GM19372 (cell line): Measurements from ENCODE around the gene SBF2.
"Not testable (repeated sequence)": the region's sequence is repeated elsewhere in the genome, so short reads cannot be mapped to it uniquely, and the experiment has no call there.

Experiments used
- ATAC-seq: cut with Tn5 transposase; IDR thresholded peaks from one replicate; pipeline ENCODE4 v1.9.1; 2021; ENCODE audit warnings: mild to moderate bottlenecking, low read depth, moderate library complexity; ENCODE audit not compliant: unreplicated experiment

Gene SBF2

DNA sequence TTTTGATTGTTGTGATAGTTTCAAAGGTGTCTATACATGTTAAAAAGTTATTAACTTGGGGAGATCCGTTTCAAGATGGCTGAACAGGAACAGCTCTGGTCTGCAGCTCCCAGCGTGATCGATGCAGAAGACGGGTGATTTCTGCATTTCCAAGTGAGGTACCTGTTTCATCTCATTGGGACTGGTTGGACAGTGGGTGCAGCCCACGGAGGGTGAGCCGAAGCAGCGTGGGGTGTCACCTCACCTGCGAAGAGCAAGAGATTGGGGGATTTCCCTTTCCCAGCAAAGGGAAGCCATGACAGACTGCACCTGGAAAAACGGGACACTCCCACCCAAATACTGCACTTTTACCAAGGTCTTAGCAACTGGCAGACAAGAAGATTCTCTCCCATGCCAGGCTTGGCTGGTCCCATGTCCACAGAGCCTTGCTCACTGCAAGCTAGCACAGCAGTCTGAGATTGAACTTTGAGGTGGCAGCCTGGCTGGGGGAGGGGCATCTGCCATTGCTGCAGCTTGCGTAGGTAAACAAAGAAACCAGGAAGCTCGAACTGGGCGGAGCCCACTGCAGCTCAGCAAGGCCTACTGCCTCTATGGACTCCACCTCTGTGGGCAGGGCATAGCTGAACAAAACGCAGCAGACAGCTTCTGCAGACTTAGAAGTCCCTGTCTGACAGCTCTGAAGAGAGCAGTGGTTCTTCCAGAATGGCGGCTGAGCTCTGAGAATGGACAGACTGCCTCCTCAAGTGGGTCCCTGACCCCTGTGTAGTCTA, 363.3 kb downstream of the SBF2 start:
- not testable (repeated sequence) for ATAC-seq

DNA sequence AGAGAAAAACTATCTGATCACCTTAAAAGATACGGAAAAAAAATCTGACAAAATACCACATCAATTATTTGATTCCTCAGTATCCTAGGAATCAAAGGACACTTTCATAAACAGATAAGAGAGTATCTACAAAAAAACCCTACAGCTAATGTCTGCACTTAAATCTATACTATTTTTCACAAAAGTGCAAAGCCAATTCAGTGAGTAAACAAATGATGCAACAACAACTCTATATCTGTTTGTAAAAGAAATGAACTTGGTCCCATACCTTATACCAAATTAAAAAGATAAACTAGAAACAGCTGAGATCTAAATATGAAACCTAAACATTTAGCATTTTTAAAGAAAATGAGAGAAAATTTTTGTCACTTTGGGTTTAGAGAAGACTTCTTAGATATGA, 366.3 kb downstream of the SBF2 start:
- ATAC-seq: no peak

DNA sequence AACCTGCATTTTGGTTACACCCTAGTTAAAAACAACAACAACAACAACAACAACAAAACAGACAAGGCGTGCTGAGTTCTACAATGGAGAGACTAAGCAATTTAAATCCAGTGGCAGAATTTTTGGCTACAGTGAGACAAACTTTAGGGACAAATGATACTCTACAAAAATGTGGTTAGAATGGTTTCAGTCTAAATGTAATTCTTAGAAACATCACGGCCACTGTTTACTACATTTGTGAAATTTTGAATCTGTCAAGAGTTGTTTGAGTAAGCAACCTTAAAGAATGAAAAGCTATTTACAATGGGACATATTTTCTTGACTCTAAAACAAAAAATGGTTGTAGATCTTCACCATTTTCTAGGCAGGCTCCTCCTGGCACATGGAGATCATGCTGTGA, 370.7 kb downstream of the SBF2 start:
- ATAC-seq: no peak

DNA sequence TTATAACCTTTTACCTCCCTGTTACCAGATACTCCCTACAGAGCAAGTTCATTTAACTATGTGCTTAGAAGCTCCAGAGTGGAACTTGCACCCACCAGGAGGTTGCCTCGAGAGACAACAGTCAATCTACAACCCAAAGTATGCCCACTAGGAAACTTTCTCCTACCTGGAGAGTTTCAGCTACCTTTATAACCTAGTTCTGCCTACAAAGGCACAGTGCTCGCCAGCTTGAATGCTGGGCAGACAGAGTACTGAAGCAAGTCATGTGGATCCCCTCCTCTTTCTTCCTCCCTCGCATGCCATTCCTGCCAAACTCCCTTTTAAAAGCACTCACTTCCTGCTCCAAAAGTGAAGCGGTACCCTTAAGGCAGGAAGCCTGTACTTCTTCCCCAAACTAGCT, 371.2 kb downstream of the SBF2 start:
- ATAC-seq: no peak

GRCh38 chr11:9916480-9916879, 377.5 kb downstream of the SBF2 start:
- no peak for ATAC-seq

- no peak for ATAC-seq
These were observed 380.0 kb downstream of the SBF2 start for GRCh38 chr11:9914064-9914463.

- no peak for ATAC-seq
These were observed 387.8 kb downstream of the SBF2 start for GRCh38 chr11:9905960-9906791.

DNA sequence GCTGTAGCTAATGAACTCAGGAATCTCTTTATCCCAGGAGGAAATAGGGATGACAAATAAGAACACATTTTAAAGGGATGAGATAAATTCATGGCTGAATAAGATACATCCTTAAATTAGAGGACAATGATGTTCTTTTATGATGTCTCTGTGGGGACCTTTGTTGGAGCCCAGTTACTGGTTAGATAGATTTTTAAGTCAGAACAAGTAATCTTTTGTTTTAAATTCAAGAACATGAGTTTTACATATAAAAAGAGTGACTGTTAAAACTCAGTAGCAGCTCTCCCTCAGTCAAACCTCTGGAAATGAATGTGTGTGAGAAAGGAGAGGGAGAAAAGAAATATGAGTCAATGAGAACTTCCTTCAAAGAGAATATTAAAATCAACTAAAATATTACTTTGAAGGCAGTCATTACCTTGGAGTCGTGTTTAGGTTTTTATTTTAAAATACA, 388.5 kb downstream of the SBF2 start:
- no peak for ATAC-seq

DNA sequence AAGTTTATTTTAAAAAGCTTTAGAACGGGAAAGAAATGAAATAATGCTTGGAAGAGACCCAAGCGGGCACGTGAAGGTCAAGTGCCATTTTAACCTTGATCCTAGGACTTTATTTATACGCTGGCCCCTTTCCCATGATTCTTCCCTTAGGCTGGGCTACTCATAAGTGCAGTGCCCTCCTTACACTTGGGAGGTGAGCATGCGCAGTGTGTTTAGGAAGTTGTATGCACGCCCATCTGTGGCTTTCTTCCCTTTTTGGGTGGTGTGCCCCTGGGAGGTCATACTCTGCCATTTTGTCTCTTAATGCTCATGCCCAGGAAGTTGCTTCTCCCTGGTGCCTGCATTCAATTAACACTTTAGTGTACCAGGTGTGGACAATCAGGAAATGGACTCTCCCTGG, 390.4 kb downstream of the SBF2 start:
- no peak for ATAC-seq

GRCh38 chr11:9901943-9902342, 392.1 kb downstream of the SBF2 start:
- no peak for ATAC-seq

- not testable (repeated sequence) for ATAC-seq
These were observed 393.8 kb downstream of the SBF2 start for GRCh38 chr11:9900253-9900652.

GRCh38 chr11:9899676-9900075, 394.3 kb downstream of the SBF2 start:
- no peak for ATAC-seq

GRCh38 chr11:9896902-9897301, 397.1 kb downstream of the SBF2 start:
- no peak for ATAC-seq

GRCh38 chr11:9895006-9895405, 399.0 kb downstream of the SBF2 start:
- ATAC-seq: no peak

GRCh38 chr11:9893474-9893873, 400.5 kb downstream of the SBF2 start:
- no peak for ATAC-seq

GRCh38 chr11:9888938-9889337, 405.1 kb downstream of the SBF2 start:
- ATAC-seq: no peak

- no peak for ATAC-seq
These were observed 406.5 kb downstream of the SBF2 start for GRCh38 chr11:9887472-9887871.

DNA sequence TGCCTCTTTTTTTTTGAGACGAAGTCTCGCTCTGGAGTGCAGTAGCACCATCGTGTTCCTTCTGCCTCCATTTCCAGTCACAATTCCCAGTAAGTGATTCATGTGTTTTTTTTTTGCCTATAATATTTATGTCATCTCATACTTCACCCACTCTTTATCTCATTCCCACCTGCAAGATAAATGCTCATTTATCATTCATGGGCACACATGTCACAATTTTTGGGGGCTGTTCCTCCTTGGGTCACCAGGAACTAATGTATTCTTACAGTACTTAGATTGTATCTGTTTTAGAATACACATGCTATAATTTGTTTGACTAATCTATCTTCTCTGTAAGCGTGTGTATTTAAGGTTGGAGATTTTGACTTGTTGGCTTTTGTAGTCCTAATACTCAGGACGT, 407.4 kb downstream of the SBF2 start:
- no peak for ATAC-seq

DNA sequence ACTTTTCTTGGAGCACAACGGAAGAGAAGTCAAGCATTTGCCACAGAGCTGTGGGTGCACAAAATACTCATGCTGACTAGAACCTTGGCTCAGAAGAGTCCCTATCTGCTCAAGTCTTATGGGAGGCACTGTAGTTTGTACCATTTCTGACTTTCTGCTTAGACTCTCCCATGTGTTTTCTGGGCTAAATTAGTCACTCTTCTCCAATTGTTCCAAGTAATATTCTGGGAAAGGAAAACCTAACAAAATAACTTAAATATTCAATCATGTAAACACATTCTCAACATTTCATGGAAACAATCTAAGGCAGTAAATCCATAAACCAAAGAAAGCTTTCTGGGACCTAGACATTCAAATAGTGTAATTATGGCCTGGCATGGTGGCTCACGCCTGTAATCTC, 409.4 kb downstream of the SBF2 start:
- ATAC-seq: no peak

GRCh38 chr11:9880657-9881056, 413.4 kb downstream of the SBF2 start:
- ATAC-seq: no peak

- ATAC-seq: no peak
These were observed 415.1 kb downstream of the SBF2 start for GRCh38 chr11:9878936-9879335.

DNA sequence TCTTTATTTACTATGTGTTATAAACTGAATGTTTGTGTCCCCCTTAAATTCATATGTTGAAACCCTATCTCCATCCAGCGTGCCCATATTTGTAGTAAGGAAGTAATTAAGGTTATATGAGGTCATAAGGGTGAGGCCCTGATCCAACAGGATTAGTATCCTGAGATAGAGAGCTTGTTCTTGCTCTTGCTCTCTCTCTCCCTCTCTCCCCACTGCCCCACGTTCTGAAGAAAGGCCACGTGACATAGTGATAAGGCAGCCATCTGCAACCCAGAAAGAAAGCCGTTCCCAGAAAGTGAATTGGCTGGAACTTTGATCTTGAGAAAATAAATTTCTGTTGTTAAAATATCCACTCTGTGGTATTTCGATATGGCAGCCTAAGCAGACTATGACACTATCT, 417.7 kb downstream of the SBF2 start:
- ATAC-seq: no peak
